Motor neuron (in vitro differentiated cells): Measurements from ENCODE around the gene ZSWIM3. TPM values are rescaled to one million over a fixed set of nuclear protein-coding genes. Genes with fewer than 3 reads are reported as not detected.

ENCODE experiments used
- ATAC-seq, 8 experiments: fragments of 200-7000 bp; cut with Tn5 transposase; replicated peaks in 6 of 8; 2 replicates each; pipeline ENCODE4 v1.8.0; 2021; ENCODE audit warnings: mild to moderate bottlenecking in 8 of 8, moderate library complexity in 8 of 8
- H3K27ac ChIP-seq, 2 donors: fragments of 250-450 bp; sonication (Bioruptor Pico); 2 replicates each; pipeline ENCODE4 v1.9.0; 2021; ENCODE audit warnings: antibody characterized with exemption in 2 of 2, mild to moderate bottlenecking in 2 of 2, moderate library complexity in 1 of 2
- H3K4me1 ChIP-seq, 2 donors: fragments of 250-450 bp; sonication (Bioruptor Pico); replicated peaks in 1 of 2; 2 replicates each; pipeline ENCODE4 v1.6.1; 2021; ENCODE audit warnings: antibody characterized with exemption in 2 of 2, mild to moderate bottlenecking in 2 of 2, moderate library complexity in 1 of 2
- H3K4me3 ChIP-seq, 5 donors: fragments of 250-450 bp; sonication (Bioruptor Pico); 2 replicates each; pipeline ENCODE4 v1.9.0; 2021; ENCODE audit warnings: antibody characterized with exemption in 5 of 5, mild to moderate bottlenecking in 5 of 5, moderate library complexity in 4 of 5
- WGBS, 10 experiments: fragments of 450-650 bp; shearing (Covaris generic); methylation state at CpG; one replicate each; pipeline ENCODE4 v1.0.0; 2022; 5-methylcytosine and 5-hydroxymethylcytosine counted together
- in situ Hi-C, 9 experiments: fragments of 400-800 bp; cut with MboI; loops; one replicate each; pipeline ENCODE4 v1.15.0; 2021; ENCODE audit warnings: low sequenced_read_pairs in 9 of 9, low pct_unique_long_range_greater_than_20kb in 2 of 9; ENCODE audit not compliant: unreplicated experiment in 9 of 9
- total RNA-seq, 8 experiments: library from RNA; unstranded; fragments of 300-600 nt; gene quantifications; 2 replicates each; pipeline versions ENCODE4 v1.2.3 to v1.2.4, GENCODE V29; 2022

The ZSWIM3 gene
- total RNA-seq, 8 experiments from 2014 or later: 2.7 to 9.1 (median 7.7) TPM

GRCh38 chr20:45852326-45852725 is 5.1 kb upstream of the ZSWIM3 start:
- ATAC-seq: no peak
- in situ Hi-C loops: no loop called here
- peaks cover 7 to 10% of the 10 kb centered on the region in 2 donors for H3K4me1 ChIP-seq
- H3K4me3 ChIP-seq: no peak overlapping the region
- no peak overlapping the region for H3K27ac ChIP-seq
- WGBS, 10 experiments: 86 to 100% (median 98%) methylated on average over 1 to 6 of the region's 6 CpGs; no CpG with 5 or more reads in 4 of the 10 experiments

GRCh38 chr20:45853484-45853883 is 3.9 kb upstream of the ZSWIM3 start:
- H3K4me1 ChIP-seq: peaks cover 13 to 15% of the 10 kb centered on the region in 2 donors
- ATAC-seq: no peak
- in situ Hi-C loops: no loop called here
- H3K4me3 ChIP-seq: no peak overlapping the region
- H3K27ac ChIP-seq: no peak overlapping the region
- WGBS, 10 experiments: 20 to 89% (median 50%) methylated on average over 1 to 2 of the region's 2 CpGs; no CpG with 5 or more reads in 2 of the 10 experiments

GRCh38 chr20:45857882-45858216 is 435 bp downstream of the ZSWIM3 start:
- ATAC-seq: peak in 3 of 8 experiments; percentile 8 to 13 (median 9)
- H3K4me1 ChIP-seq: peaks cover 16 to 26% of the 10 kb centered on the region in 2 donors
- peak overlapping the region; percentile 82 to 86 for H3K27ac ChIP-seq
- 20 to 43% methylated on average over 1 of the region's 13 CpGs; no CpG with 5 or more reads in 8 of the 10 experiments for WGBS, 10 experiments
- H3K4me3 ChIP-seq: peak overlapping the region; percentile 75 to 86 (median 82)
- in situ Hi-C loops: no loop called here

GRCh38 chr20:45859916-45860315 is 2.5 kb downstream of the ZSWIM3 start:
- 89 to 100% (median 96%) methylated on average over 2 to 5 of the region's 5 CpGs; no CpG with 5 or more reads in 3 of the 10 experiments for WGBS, 10 experiments
- H3K4me3 ChIP-seq: no peak overlapping the region
- H3K4me1 ChIP-seq: peaks cover 16 to 26% of the 10 kb centered on the region in 2 donors
- no peak for ATAC-seq
- in situ Hi-C loops: no loop called here
- H3K27ac ChIP-seq: no peak overlapping the region

- 13 to 96% (median 65%) methylated on average over 1 to 6 of the region's 7 CpGs; no CpG with 5 or more reads in 2 of the 10 experiments for WGBS, 10 experiments
- no peak overlapping the region for H3K27ac ChIP-seq
- H3K4me3 ChIP-seq: no peak overlapping the region
- in situ Hi-C loops: no loop called here
- ATAC-seq: no peak
- peaks cover 15 to 26% of the 10 kb centered on the region in 2 donors for H3K4me1 ChIP-seq
These were observed 3.3 kb downstream of the ZSWIM3 start for GRCh38 chr20:45860560-45861220.

- Histone ChIP-seq H3K27ac (no peak overlapping the region), H3K4me1 (peaks cover 9 to 18% of the 10 kb centered on the region in 2 donors), H3K4me3 (no peak overlapping the region)
- in situ Hi-C loops: no loop called here
- ATAC-seq: no peak
- WGBS, 10 experiments: 81 to 100% (median 93%) methylated on average over 2 to 7 of the region's 7 CpGs; no CpG with 5 or more reads in 1 of the 10 experiments
These were observed 4.0 kb downstream of the ZSWIM3 start for GRCh38 chr20:45861221-45862075.

- no peak overlapping the region for H3K4me3 ChIP-seq
- peaks cover under 1 to 8% of the 10 kb centered on the region in 2 donors for H3K4me1 ChIP-seq
- in situ Hi-C loops: no loop called here
- ATAC-seq: peak in 2 of 8 experiments; percentile 31 to 42
- H3K27ac ChIP-seq: no peak overlapping the region
- 14 to 100% (median 85%) methylated on average over 1 to 6 of the region's 7 CpGs for WGBS, 10 experiments
These were observed 6.4 kb downstream of the ZSWIM3 start for GRCh38 chr20:45863543-45864470.

- H3K27ac ChIP-seq: no peak overlapping the region
- WGBS, 10 experiments: 72 to 100% (median 90%) methylated on average over 2 to 5 of the region's 5 CpGs; no CpG with 5 or more reads in 3 of the 10 experiments
- H3K4me3 ChIP-seq: no peak overlapping the region
- no peaks in the 10 kb centered on the region for H3K4me1 ChIP-seq
- ATAC-seq: no peak
- in situ Hi-C loops: no loop called here
These were observed 9.0 kb downstream of the ZSWIM3 start for GRCh38 chr20:45866454-45866853.

- Histone ChIP-seq H3K4me3 (no peak overlapping the region), H3K27ac (no peak overlapping the region), H3K4me1 (no peaks in the 10 kb centered on the region)
- WGBS, 10 experiments: 80 to 100% (median 90%) methylated on average over 2 to 6 of the region's 6 CpGs; no CpG with 5 or more reads in 1 of the 10 experiments
- in situ Hi-C loops: no loop called here
- ATAC-seq: no peak
These were observed 9.9 kb downstream of the ZSWIM3 start for GRCh38 chr20:45867136-45867818.

- peak in 2 of 8 experiments; percentile 28 to 59 for ATAC-seq
- Histone ChIP-seq H3K27ac (no peak overlapping the region), H3K4me3 (no peak overlapping the region), H3K4me1 (no peaks in the 10 kb centered on the region)
- in situ Hi-C loops: no loop called here
These were observed 10.4 kb downstream of the ZSWIM3 start for GRCh38 chr20:45867819-45868176.

- Histone ChIP-seq H3K4me1 (no peaks in the 10 kb centered on the region), H3K27ac (no peak overlapping the region), H3K4me3 (no peak overlapping the region)
- WGBS, 10 experiments: 75 to 100% (median 91%) methylated on average over 1 to 4 of the region's 4 CpGs; no CpG with 5 or more reads in 4 of the 10 experiments
- ATAC-seq: no peak
- in situ Hi-C loops: no loop called here
These were observed 15.2 kb downstream of the ZSWIM3 start for GRCh38 chr20:45872626-45873025.

GRCh38 chr20:45873409-45874103 is 16.1 kb downstream of the ZSWIM3 start:
- ATAC-seq: no peak
- H3K4me3 ChIP-seq: no peak overlapping the region
- no peak overlapping the region for H3K27ac ChIP-seq
- H3K4me1 ChIP-seq: no peaks in the 10 kb centered on the region
- WGBS, 10 experiments: 71 to 100% (median 92%) methylated on average over 1 of the region's 1 CpG; no CpG with 5 or more reads in 6 of the 10 experiments
- in situ Hi-C loops: no loop called here
